ENCODE data around the gene PRUNE2.

Gene PRUNE2

DNA sequence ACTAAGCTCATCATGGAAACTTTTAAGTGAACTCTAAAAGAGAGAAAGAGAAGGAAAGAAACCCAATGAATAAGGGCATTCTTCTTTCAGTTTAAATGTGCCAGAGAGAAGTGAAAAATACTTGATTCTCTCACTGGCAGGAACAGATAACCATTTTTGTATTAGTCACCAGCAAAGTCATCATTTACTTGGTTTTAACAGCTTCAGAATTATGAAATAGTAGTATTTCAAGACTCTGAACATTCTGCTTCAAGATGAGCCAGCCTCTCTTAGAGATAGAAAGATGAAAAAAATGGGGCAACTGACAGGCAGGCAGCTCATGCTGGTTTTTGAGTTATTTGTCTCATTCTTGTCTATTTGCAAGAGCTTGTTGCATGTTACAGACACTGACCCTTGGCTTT, 343.4 kb downstream of the PRUNE2 start:
- DNase-seq: no peak

DNA sequence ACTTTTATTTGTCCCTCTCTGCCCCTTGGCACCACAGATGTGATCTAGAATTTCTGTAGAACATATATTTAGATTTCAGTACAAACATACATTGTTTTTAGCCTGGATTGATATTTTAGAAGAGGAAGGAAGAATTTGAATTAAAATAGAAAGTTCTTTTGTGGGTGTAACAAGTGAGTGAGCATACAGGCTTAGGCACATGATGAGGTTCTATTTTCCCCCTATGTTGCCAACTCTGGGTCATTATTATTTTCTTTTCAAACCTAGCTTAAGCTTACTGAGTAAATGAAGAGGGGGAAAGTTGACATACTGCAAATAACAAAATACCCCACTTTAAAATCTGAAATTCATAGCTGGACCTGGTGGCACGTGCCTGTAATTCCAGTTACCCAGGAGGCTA, 344.0 kb downstream of the PRUNE2 start:
- DNase-seq: no peak

Measured in DMS79 treated with DMSO at 0.1 percent for 48 hours (cell line).